Coronary artery (tissue), 2 donors: Measurements from ENCODE around the gene ZNF280D.
"Not testable (repeated sequence)": the region's sequence is repeated elsewhere in the genome, so short reads cannot be mapped to it uniquely, and the experiment has no call there.

Source experiments
- DNase-seq: peaks from one replicate; pipeline ENCODE4 v3.0.0-alpha.2; 2017; ENCODE audit warnings: low spot score
- H3K27ac ChIP-seq, 2 donors: fragments of 200-600 bp; sonication (generic); one replicate each; pipeline ENCODE4 v1.5.1; 2016 to 2019
- H3K4me3 ChIP-seq: fragments of 200-600 bp; sonication (generic); 2 replicates; pipeline ENCODE4 v1.5.1; 2016; ENCODE audit warnings: mild to moderate bottlenecking, moderate library complexity
- TF ChIP-seq, protein P1 (sequence below): fragments of 200-600 bp; sonication (generic); IDR thresholded peaks from one replicate; pipeline ENCODE4 v1.5.1; 2019; ENCODE audit warnings: antibody characterized with exemption

Gene ZNF280D

DNA sequence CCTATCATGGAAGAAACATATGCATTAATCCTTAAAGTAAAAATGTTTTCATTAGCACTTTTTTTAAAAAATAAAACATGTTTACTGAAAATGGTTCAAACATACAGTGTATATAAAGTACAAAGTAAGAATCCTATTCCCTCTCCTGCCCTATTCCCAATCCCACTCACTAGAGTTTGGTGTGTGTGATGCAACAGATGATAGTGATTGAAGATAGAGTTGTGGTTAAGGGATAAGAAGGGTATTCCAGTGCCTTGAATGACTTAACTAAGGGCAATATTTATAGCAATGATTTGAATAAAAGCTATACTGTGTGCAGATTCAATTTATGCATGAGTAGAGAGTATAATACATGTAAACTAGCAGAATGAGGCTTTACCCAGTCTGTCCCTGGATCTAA lies 18.1 kb downstream of the ZNF280D start:
- Histone ChIP-seq H3K4me3 (no peak overlapping the region), H3K27ac (no peak overlapping the region)
- TF ChIP-seq, protein P1, sequence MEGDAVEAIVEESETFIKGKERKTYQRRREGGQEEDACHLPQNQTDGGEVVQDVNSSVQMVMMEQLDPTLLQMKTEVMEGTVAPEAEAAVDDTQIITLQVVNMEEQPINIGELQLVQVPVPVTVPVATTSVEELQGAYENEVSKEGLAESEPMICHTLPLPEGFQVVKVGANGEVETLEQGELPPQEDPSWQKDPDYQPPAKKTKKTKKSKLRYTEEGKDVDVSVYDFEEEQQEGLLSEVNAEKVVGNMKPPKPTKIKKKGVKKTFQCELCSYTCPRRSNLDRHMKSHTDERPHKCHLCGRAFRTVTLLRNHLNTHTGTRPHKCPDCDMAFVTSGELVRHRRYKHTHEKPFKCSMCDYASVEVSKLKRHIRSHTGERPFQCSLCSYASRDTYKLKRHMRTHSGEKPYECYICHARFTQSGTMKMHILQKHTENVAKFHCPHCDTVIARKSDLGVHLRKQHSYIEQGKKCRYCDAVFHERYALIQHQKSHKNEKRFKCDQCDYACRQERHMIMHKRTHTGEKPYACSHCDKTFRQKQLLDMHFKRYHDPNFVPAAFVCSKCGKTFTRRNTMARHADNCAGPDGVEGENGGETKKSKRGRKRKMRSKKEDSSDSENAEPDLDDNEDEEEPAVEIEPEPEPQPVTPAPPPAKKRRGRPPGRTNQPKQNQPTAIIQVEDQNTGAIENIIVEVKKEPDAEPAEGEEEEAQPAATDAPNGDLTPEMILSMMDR: no peak
- no peak for DNase-seq

DNA sequence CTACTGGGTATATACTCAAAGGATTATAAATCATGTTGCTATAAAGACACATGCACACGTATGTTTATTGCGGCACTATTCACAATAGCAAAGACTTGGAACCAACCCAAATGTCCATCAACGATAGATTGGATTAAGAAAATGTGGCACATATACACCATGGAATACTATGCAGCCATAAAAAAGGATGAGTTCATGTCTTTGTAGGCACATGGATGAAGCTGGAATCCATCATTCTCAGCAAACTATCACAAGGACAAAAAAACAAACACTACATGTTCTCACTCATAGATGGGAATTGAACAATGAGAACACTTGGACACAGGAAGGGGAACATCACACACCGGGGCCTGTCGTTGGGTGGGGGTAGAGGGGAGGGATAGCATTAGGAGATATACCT lies 23.8 kb downstream of the ZNF280D start:
- DNase-seq: not testable (repeated sequence)

DNA sequence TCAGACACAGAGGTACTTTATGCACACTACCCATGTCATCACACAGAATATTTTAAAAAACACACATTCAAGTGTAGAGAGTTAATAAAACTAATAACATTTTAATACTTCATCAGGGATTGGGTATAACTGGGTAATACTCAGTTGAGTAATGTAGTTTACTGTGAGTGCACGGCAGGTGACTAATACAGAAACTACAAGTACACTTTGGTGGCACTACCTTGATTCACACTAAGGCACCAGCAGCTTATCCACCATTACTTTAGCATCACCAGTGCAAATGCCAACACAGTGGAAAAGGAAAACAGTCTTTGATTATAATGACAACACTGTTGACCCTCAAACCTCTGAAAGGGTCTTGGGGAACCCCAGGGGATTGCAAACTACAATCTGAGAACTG lies 33.6 kb downstream of the ZNF280D start:
- H3K27ac ChIP-seq: no peak overlapping the region
- TF ChIP-seq, protein P1: no peak
- H3K4me3 ChIP-seq: no peak overlapping the region
- DNase-seq: no peak

More for the DNA sequence above, 23.8 kb downstream of the ZNF280D start:
- H3K27ac ChIP-seq, H3K4me3 ChIP-seq: not testable (repeated sequence)

DNA sequence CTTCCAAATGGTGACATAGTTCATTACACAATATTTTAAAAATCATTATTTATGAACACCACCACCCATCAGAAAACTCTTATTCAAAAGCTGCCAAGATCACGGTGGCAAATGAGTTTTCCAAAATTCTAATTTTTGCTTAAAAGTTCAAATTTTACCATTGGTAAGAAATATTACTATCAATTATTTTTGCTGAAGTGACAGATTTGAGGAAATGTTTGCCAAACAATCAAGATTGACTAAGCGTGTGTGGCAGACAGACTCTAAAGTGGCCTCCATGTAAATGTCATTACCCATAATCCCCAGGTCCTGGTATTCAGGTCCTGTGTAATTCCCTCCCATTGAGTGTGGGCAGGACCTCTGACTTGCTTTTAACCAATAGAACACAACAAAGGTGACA lies 35.0 kb downstream of the ZNF280D start:
- H3K27ac ChIP-seq: no peak overlapping the region
- DNase-seq: no peak
- TF ChIP-seq, protein P1: no peak
- H3K4me3 ChIP-seq: no peak overlapping the region

DNA sequence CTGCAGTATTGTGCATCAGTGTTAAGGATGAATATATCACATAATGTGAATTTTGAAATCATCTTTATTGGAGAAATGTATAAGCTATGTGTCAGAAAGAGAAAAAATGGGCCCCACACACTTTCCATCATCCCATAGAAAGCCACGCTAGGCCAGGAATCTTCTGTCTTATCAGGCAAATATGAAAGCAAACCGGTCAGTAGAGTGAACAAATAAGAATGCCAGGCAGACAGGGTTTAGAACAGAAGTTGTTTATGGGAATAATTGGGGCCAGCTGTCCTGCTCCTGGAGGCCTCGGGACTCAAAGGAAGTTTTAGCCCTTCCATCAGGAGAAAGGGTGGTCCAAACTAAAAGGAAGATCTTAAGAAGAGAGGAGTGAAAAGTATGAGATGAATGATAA lies 39.5 kb downstream of the ZNF280D start:
- H3K4me3 ChIP-seq: no peak overlapping the region
- DNase-seq: no peak
- no peak overlapping the region for H3K27ac ChIP-seq
- TF ChIP-seq, protein P1: no peak

DNA sequence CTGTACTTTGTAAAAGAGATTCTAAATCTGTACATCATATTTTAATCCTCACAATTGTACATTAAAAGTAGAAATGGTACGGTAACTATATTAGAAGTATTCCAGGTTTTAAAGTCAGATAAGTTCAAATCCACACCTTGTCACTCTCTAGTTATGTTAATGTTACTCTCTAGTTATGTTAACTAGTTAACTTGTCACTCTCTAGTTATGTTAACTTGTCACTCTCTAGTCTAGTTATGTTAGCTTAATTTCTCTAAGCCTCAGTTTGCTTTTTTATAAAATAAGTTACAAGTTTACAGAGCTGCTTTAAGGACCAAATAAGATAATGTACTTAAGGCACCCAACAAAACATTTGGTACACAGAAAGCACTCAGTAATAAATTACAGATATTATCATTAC lies 42.6 kb downstream of the ZNF280D start:
- TF ChIP-seq, protein P1: no peak
- Histone ChIP-seq H3K27ac (no peak overlapping the region), H3K4me3 (no peak overlapping the region)
- no peak for DNase-seq

DNA sequence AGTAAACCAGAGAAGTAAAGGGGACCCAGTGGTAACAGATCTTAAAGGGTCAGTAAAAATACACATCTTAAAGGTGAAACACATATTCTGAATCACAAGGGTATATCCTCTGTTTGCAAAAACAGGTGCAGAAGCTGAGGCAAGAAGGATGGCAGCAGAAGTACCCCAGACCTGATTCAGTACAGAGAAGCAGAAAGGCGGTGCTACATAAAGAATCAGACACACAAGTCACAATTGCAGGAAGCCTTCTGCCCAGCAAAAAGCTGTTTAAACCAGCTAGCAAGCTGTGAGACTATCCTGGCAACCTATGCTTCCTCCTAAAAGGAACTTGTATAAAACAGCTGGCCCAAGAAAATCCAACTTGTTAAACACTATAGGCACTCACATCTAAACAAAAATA lies 49.4 kb downstream of the ZNF280D start:
- TF ChIP-seq, protein P1: no peak
- Histone ChIP-seq H3K27ac (no peak overlapping the region), H3K4me3 (no peak overlapping the region)
- no peak for DNase-seq

DNA sequence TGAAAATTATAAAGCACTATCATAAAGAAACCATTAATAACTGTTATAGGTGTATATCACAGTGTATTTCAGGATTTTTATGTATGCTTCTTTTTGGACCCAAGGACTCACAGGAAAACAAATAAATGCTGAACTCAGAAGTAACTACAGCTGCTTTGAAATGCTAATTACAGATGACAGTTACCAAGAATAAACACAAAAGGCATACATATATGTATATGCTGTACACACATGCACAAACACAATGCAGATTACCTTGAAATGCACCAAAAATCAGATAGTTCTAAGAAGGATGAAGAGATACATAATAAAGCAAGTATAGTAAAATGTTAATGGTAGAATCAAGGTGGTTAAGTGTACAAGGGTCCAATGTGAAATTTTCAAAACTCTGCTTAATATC lies 52.2 kb downstream of the ZNF280D start:
- TF ChIP-seq, protein P1: no peak

More for the DNA sequence above, 52.2 kb downstream of the ZNF280D start:
- Histone ChIP-seq H3K27ac (no peak overlapping the region), H3K4me3 (no peak overlapping the region)
- DNase-seq: no peak
